Measurements from ENCODE around the gene RAB12.
"Not testable (repeated sequence)": the region's sequence is repeated elsewhere in the genome, so short reads cannot be mapped to it uniquely, and the experiment has no call there.

RAB12 gene

DNA sequence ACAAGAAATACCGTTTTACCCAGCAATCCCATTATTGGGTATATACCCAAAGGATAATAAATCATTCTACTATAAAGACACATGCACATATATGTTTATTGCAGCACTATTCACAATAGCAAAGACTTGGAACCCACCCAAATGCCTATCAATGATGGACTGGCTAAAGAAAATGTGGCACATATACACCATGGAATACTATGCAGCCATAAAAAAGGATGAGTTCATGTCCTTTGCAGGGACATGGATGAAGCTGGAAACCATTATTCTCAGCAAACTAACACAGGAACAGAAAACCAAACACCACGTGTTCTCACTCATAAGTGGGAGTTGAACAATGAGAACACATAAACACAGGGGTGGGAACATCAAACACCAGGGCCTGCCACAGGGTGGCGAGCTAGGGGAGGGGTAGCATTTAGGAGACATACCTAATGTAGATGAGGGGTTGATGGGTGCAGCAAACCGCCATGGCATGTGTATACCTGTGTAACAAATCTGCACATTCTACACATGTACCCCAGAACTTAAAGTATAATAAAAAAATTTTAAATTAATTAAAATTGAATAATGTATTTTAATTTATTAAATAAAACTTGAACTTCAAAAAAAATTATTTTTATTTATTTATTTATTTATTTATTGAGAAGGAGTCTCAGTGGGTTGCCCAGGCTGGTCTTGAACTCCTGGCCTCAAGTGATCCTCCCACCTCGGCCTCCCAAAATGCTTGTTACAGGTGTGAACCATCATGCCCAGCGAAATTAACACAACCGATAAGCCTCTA lies 42.4 kb downstream of the RAB12 start:
- not testable (repeated sequence) for DNase-seq

DNA sequence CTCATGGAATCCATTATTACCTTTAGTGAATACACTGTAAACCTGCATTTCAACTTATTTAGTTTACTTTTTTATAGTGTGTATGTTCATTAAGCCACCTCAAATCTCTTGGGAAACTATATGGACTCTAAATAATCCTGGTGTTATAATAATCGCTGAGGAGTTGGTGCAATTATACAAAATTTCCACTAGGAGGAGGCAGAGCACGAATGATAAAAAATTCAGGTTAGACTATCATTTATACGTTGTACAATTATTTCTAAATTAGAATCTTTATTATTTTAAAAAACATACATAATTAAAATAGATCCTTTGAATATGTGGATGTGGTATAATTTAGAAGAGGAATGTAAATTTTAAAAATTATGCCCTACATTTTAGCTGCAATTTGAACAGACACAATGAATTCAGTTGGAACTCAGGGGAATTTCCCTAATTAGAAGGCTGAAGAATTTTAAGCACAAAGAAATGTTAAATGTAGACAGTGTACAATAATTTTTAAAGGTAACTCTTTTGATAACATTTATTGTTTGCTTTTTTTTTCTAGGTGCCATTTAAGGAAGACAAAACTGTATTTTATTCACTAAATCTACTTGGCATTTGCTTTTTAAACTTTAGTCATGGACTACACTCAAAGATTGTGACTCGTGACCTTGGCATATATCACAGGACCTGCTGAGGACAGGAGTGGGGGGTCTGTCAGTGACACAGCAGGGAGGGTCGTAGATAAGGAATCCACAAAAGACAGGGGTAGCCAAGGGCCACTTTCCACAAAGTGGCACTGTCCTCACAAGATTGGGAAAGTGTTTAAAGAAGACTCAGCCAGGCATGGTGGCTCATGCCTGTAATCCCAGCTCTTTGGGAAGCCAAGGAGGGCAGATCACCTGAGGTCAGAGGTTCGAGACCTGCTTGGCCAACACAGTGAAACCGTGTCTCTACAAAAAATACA lies 45.5 kb downstream of the RAB12 start:
- peak in 2 of 6 experiments; percentile 29 to 38 for DNase-seq

DNA sequence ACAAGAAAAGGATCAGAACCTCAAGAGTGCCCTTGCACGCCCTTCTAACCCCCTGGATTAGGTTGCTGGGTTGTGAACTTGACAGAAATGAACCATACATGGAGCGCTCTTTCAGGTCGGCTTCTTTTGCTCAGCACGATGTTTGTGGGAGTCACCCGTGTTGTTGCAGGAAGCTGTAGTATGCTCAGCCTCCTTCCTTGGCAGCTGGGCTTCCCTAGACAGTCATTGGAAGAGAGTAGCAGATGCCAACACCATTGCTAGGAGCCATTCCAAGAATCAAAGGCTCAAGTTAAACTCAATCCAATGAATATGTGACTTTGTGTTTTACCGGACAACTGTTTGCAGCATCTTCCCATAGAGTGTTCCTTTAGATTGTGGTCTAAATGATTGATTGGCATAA lies 47.0 kb downstream of the RAB12 start:
- no peak for DNase-seq

DNA sequence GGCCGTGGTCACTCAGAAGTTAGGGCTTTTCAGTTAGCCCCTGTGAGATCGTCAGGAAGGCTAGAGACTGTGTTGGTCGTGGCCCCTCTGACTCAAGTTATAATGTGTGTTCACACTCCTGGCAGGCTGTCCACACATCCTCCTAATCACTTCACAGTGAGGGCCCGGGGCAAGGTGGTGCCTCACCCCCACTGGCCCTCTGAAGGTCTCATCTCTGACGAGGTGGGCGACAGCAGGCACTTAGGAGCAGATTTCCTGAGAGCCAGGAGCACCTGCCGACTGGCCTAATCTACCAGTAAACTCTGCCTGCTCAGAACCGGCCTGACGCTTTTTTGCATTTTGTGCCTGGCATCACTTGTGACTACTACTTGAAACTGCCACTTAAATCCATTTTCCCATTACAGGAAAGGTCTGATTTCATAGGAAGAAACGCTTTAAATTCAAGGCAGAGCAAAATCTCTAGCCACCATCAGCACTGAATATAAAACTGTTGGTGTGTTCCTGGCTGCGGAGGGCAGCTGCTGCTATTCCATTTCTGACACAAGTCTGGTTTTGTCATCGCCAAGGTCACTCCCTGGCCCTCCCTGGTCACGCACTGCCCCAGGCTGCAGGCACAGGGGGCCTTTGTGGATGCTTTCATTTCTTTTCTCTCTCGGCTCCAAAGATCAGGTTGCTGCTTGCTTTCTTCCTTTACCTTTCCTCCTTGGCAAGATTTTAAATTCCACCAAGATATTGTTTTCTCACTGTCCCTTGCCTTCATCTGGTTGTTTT lies 48.0 kb downstream of the RAB12 start:
- no peak for DNase-seq

DNA sequence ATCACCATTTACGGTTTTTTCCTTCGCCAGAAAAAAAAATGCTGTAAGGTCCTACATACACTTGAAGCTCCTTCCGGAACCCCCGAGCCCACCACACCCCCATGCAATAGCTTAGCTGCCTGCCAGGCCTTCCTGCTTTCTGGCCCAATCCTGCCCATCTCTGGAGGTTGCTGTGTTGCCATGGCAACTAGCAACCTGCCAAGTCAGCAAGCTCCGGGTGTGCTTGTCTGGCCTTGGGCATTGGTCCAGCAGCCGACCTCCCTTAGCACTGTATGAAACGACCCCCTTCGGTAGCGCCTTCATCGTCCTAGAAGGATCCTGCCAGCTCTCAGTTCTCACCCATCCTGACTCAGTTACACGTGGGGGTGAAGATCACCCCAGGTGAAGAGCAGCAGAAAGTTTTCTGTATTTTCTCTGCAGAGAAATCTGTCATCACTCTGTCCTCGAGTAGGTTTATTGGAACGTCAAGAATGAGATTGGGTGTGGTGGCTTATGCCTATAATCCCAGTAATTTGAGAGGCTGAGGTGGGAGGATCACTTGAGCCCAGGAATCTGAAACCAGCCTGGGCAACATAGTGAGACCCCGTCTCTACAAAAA lies 48.7 kb downstream of the RAB12 start:
- DNase-seq = no peak

DNA sequence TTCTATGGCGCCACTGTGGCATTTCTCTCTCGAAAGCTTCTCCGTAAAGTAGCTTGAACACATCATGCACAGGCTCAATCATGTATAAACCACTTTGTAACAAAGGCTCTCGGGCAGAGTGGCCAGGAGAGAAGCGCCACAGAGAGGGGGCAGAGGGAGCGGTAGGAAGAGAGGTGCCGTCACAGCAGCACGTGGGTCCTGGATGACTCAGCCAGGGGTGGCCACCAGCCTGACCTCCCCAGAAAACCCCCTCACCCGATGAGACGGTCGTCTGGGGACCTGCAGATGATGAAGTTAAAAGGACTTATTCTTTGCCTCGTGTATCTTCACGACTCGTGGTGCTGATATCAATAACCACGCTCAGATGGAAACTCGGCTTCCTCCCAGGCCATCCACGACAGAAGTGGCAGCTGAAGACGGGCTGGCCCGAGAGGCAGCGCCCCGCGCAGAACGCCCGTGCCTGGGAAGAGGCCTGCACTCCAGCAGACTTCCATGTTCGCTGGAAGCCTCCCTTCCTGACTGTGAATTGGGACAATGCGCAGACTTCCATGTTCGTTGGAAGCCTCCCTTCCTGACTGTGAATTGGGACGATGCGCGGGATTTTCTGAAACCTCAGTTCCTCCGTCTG lies 49.7 kb downstream of the RAB12 start:
- DNase-seq = no peak

DNA sequence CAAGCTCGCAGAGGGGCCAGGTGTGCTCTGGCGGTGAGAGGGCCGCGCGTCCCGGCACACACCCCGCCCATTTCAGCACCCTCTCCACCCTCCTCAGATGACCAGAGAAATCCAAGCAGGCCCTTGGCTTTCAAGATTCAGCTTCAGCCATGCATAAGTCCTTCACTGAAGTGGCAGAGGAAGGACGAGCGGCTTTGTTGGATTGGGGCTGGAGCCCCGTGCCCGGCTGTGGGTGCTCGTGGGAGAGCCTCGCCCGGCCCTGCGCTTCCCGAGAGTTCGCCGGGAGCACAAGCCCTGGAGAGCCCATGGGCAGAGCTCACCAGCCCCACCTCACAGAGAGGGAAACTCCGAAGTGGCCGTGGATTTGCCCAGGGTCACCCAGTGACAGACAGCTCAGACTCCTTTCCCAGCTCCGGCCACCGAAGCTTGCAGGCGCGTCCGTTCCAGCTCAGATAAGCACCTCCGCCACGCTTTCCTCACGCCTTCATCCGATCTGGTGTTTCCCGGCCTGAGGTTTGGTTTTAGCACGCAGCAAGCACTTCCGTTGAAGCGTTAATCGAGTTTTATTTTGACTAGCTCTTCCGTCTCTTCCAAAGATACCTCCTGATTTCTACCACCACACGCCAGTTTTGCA lies 50.5 kb downstream of the RAB12 start:
- DNase-seq = no peak

DNA sequence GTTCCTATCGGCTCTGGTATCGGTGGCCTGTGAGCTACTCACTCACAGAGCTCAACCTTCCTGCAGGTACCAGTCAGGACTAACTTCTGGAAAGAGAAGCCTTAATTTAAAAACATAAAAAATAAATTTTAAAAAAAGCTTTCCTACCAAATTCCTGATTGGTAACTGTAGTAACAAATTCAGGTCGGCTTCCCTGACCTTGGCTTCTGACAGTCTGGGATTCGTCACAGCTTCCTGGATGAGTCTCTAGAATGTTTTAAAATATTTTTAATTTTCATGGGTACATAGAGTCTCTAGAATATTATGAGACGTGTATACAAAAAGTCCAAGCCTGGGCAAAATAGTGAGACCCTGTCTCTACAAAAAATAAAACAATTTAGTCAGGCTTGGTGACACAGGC lies 51.1 kb downstream of the RAB12 start:
- DNase-seq = no peak

DNA sequence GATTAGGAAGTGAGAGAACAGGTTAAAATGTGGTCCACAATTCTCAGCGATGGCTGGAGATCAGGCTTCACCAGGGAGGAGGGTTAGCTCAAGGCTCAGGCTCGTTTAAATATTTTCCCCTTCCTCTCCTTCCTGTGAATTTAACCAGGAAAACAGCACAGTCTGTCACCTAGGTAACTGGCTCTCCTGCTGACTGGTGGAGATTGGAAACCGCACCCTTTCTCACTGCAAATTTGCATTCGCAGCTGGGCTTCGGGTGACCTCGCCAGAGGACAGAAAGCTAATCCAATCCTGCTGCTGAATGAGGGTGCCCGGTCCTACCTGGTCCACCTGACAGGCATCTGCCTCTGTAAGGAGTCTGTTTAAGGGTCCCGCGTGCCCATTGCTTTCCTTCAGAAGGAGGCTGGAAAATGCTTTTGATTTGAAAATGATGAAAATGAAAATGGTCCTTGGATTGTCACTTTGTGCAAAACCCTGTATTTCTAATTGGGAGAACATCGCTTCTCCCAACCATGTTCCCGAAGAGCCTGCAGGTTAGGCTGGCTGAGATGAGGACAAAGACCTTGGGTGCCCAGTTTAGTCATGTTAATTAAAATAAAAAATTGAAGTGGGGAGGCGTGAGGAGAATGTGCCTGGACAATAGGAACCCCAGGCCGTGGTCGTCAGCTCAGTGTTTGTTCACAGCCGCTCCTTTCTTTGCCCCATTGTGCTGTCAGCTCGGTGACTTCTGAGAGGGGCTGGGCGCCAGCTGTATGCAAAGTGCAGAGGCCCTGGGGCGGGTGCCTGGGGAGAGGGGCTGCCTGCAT lies 52.7 kb downstream of the RAB12 start:
- no peak for DNase-seq

DNA sequence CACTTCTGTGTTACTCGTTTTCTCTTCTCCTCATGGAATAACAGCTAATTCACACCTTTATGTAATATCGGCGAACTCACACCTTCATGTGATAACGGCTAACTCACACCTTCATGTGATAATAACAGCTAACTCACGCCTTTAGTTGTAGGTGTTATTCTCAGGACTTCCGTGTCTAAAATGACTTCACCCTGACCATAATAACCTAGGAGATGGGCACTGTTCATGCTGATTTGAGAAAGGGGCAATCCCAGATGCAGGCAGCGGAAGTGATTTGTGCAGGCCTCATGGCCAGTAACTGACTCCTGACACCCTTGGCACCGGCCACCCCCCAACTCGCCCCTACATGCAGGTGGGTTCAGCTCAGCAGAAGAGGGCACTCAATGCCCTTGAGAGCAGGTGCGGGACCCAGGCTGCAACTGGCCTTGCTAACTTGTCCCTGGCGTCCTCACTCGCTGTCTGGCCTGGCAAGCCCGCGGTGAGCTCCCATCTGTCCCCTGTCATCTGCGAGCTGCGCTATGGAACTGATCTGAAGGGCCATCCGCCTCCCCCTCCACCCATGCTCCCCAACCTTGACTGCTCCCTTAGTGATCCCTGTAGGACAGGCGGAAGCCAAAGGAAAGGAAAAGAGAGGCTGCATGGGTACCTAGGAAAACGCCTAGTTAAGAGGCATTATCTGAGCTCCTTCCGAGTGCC lies 53.5 kb downstream of the RAB12 start:
- DNase-seq = no peak

DNA sequence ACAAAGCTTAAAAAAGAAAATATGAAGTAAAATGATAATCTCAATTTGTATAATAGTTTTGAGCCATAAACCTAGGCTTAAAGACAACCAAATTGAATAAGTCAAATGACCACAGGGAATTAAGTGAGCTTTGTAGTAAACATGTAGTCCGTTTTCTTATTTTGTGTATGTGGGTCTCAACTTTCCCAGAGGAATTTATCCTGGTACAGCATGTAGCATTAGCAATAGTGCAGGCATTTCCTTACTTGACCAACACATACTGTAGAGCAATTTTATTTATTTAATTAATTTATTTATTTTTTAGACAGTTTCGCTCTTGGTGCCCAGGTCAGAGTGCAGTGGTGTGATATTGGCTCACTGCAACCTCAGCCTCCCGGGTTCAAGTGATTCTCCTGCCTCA lies 58.6 kb downstream of the RAB12 start:
- DNase-seq = no peak

DNA sequence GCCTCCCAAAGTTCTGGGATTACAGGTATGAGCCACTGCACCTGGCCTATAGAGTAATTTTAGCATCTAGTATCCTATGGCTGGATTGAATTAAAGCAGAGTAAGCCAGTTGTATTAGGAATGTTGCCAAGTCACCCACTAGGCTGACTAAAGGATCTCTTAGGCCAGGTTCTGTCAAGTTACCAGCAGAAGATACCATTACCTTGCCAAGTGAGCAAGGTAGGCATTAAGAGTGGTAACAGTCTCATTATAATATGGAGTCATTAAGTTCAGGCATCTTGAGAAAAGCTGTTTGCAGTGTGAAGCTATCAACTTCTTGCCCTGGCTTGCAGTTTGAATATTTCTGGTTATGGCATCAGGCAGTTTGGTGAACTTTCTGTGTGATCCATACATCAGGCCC lies 59.1 kb downstream of the RAB12 start:
- no peak for DNase-seq

DNA sequence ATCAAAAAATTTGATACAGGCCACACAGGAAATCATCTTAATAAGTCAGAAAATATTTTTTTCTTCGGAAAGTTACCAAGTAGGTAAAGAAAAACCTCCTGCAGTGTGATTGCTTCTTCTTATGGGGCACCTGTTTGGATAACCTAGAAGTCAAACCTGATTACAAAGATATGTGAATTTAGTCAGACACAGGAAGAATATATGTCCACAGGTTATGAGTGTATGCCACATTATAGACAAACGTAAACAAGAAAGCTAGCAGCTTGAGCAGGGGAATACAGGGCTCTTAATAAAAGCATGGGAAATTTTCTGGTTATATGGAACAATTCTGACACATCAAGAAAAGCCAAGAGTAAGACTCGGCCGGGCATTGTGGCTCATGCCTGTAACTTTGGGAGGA lies 60.3 kb downstream of the RAB12 start:
- no peak for DNase-seq

DNA sequence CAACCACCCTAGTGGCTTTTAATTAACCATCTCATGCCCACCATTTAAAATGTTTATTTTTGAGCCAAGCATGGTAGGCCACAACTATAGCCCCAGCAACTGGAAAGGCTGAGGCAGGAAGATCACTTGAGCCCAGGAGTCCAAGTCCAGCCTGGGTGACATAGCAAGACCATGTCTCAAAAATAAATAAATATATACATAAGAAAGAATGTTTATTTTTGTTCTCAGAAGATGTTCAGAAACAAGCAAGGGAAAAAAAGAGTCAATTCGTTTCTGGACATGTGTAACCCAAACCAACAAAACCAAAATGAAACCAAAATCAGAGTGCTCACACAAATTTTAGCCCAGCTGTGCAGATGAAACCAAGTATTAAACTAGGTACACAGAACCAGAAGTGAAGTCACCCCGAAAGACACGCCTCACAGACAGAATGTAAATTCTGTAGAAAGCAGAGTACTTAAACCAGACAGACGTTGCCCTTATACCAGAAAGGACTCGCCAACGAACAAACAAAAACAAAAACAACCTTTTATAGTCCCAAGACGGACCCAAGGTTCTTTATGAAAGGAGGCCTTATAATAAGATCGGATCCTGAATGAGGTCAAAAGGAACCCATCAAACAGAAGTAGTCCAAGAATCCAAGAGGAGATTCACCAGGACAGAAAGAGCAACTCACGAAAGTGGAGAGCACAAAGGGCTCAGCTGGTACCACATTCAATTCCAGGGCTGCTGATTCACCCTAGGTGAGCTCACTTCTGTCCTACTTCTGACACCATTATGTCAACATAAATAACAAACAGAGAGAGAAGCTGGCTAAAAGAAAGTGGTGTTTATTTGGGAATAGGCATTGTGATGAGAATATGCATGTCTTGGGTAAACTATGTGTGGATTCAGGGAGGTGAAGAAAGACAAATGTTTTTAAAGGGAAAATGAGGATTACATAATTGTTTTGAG lies 64.3 kb downstream of the RAB12 start:
- DNase-seq = no peak

DNA sequence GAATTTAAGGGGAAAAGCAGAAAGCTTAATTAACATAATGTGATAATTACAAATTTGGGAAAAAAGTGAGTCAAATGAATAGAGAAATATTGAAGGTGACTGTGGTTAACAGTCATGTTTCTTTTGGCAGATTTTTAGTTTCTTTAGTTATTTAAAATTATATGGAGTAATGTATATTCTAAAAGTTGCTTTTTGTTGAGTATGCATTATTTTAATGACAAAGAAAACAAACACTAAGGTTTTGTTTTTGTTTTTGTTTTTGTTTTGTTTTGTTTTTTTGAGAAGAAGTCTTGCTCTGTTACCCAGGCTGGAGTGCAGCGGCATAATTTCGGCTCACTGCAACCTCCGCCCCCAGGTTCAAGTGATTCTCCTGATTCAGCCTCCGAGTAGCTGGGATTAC lies 65.8 kb downstream of the RAB12 start:
- DNase-seq = no peak

DNA sequence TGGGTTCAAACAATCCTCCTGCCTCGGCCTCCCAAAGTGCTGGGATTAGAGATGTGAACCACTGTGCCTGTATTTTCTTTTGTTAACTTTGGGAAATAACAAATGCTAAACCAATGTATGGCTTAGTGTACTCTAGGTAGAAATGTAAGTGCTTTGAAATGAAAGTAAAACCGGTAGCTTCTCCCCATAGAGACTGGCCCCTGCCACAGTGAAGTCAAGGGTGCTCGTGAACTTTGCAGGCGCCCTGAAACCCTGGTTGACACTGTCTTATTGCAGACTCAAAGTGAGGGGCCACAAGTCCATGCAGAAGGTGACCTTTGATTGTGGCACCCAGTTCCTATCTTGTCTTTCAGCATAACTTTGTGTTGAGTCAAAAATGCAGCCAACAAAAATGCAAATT lies 72.0 kb downstream of the RAB12 start:
- DNase-seq = no peak

DNA sequence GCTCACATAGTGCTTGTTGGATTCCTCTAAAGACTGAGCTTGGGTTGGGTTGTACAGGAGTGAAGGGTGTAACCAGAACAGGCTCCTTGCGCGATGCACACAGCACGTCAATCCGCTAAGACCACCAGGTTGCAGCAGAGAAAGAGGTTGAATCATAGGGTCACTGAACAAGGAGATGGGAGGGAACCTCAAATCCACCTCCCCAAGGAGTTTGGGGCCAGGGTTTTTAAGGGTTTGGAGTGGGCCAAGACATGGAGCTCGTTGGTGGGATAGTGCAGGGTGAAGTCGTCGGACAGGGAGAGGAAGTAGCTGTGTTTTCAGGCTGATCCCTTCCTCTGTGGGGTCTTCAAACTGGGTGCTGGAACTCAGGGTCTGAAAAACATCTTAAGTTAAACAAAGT lies 75.3 kb downstream of the RAB12 start:
- no peak for DNase-seq

DNA sequence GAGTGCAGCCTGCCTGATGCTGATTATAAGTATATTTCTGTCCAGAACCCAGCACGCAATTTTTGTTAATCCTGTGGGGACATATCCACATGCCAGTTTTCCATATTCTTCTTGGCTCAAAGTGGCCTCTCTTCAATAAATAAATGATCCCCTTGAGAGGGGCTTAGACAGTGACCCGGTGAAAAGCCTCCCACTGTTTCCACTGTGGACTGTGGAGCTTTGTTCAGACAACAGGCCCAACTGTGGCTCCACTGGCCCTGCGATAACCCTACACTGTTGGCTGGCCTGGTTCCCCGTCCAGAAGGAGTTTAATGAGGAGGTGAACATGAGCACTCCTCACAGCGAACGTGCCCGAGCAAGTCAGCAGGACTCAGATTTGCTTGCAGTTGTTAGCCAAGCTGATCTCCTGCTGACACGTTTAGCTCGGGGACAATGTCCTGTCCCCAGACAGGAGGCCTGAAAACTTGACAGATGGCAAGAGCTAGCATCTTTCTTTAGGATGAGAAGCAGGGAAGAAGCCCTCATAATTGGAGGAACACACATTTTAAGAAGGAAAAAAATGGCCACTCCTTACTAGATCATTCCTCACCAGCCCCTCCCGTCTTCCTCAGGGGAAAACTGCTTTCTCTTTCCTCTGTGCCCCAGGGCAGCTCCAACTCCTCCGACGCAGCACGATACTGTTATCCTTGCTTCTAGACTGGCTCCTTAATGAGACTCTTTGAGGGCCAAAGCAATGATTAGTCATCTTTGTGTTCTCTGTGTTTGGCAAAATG lies 76.1 kb downstream of the RAB12 start:
- DNase-seq = no peak

DNA sequence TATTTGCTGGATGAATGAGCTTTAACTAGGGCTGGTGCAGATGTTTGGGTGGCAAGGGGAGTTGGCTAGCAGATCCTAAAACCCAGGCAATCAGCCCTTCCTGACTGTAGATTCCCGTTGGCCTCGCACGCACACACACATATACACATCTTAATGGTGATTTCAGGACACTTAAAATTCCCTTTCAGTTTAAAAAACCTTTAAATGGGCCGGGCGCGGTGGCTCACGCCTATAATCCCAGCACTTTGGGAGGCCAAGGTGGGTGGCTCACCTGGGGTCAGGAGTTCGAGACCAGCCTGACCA lies 76.6 kb downstream of the RAB12 start:
- no peak for DNase-seq

Data from stimulated activated naive CD4-positive, alpha-beta T cell (primary cell).